Endodermal cell (in vitro differentiated cells): ENCODE results near the gene NAE1. TPM values are rescaled to one million over a fixed set of nuclear protein-coding genes. Genes with fewer than 3 reads are reported as not detected.
"Not testable (repeated sequence)": the region's sequence is repeated elsewhere in the genome, so short reads cannot be mapped to it uniquely, and the experiment has no call there.

Experiments
- DNase-seq: peaks from one replicate; pipeline ENCODE4 v3.0.0-alpha.2; 2017
- H3K27ac ChIP-seq: 2 replicates; pipeline ENCODE4 v1.5.1; 2013; ENCODE audit warnings: mild to moderate bottlenecking, low read depth, low read length, moderate library complexity
- H3K27me3 ChIP-seq: 2 replicates; pipeline ENCODE4 v1.6.1; 2013; ENCODE audit warnings: mild to moderate bottlenecking, low read length, moderate library complexity; ENCODE audit not compliant: insufficient read depth, control insufficient read depth, poor library complexity, severe bottlenecking
- H3K36me3 ChIP-seq: 2 replicates; pipeline ENCODE4 v1.7.0; 2013; ENCODE audit warnings: mild to moderate bottlenecking, low read length, moderate library complexity; ENCODE audit not compliant: control insufficient read depth, insufficient read depth
- H3K4me1 ChIP-seq: one replicate; pipeline ENCODE4 v1.7.0; 2013; ENCODE audit warnings: low read length; ENCODE audit not compliant: control insufficient read depth, insufficient read depth
- H3K4me3 ChIP-seq: 2 replicates; pipeline ENCODE4 v1.5.1; 2013; ENCODE audit warnings: mild to moderate bottlenecking, low read length, moderate library complexity
- H3K9ac ChIP-seq: 2 replicates; pipeline ENCODE4 v1.6.1; 2013; ENCODE audit warnings: mild to moderate bottlenecking, low read length, moderate library complexity; ENCODE audit not compliant: poor library complexity, severe bottlenecking; ENCODE audit errors: extremely low read depth
- H3K9me3 ChIP-seq: 2 replicates; pipeline ENCODE4 v1.6.1; 2013; ENCODE audit warnings: mild to moderate bottlenecking, low read length, moderate library complexity; ENCODE audit not compliant: control insufficient read depth
- H3K27ac Mint-ChIP-seq: 2 replicates; pipeline ENCODE4 v1.8.0; 2020; ENCODE audit warnings: mixed read lengths
- H3K27me3 Mint-ChIP-seq: 2 replicates; pipeline ENCODE4 v1.8.0; 2021; ENCODE audit warnings: mild to moderate bottlenecking, mixed read lengths; ENCODE audit not compliant: insufficient read depth
- H3K36me3 Mint-ChIP-seq: 2 replicates; pipeline ENCODE4 v1.8.0; 2020; ENCODE audit warnings: low read depth, mixed read lengths
- H3K4me1 Mint-ChIP-seq: 2 replicates; pipeline ENCODE4 v1.8.0; 2020; ENCODE audit warnings: mixed read lengths
- H3K4me3 Mint-ChIP-seq: 2 replicates; pipeline ENCODE4 v1.8.0; 2020; ENCODE audit warnings: mild to moderate bottlenecking, moderate library complexity, mixed read lengths
- H3K9me3 Mint-ChIP-seq: 2 replicates; pipeline ENCODE4 v1.8.0; 2020; ENCODE audit warnings: mild to moderate bottlenecking, mixed read lengths
- CTCF ChIP-seq: fragments of 200-600 bp; sonication (generic); conservative IDR thresholded peaks from 2 replicates; pipeline ENCODE4 v1.5.0; 2021; ENCODE audit warnings: antibody characterized with exemption, mild to moderate bottlenecking
- WGBS, 2 experiments: methylation state at CpG; one replicate each; pipeline versions ENCODE4 v1.1.5 to v1.1.7; 2013; ENCODE audit warnings: missing lambda C conversion rate in 2 of 2, mixed read lengths in 1 of 2; ENCODE audit not compliant: insufficient coverage in 1 of 2, insufficient read length in 1 of 2; 5-methylcytosine and 5-hydroxymethylcytosine counted together
- total RNA-seq, 2 donors: library from RNA; stranded (reverse); fragmentation: NEBNext Ultra II Directional in 1 of 2; extraction: Animal tissue kit (Norgen Biotek cat#: 25700) in 1 of 2; gene quantifications; 2 replicates in 1 of 2; 3 replicates in 1 of 2; pipeline ENCODE4 v1.2.1, GENCODE V29; 2021

Gene NAE1
- total RNA-seq, 2 donors from 2014 or later, result 129 to 166 TPM

GRCh38 chr16:66872559-66872942 is 41.8 kb upstream of the NAE1 start:
- WGBS, 2 experiments, result 81 to 93% methylated on average over 4 of the region's 4 CpGs
- peaks cover 5% of the 10 kb centered on the region for H3K4me1 Mint-ChIP-seq
- no peaks in the 10 kb centered on the region for H3K36me3 Mint-ChIP-seq
- H3K9me3 Mint-ChIP-seq, result no peaks in the 10 kb centered on the region
- peak overlapping the region; percentile 45 for H3K27ac Mint-ChIP-seq
- no peak for DNase-seq
- H3K36me3 ChIP-seq, result no peaks in the 10 kb centered on the region
- H3K27me3 Mint-ChIP-seq, result peaks cover 12% of the 10 kb centered on the region
- H3K9me3 ChIP-seq, result no peaks in the 10 kb centered on the region
- peak overlapping the region; percentile 61 for H3K4me3 ChIP-seq
- H3K27ac ChIP-seq, result no peak overlapping the region
- no peak for TF ChIP-seq CTCF
- no peaks in the 10 kb centered on the region for H3K4me1 ChIP-seq
- H3K27me3 ChIP-seq, result no peaks in the 10 kb centered on the region
- peak overlapping the region; percentile 54 for H3K4me3 Mint-ChIP-seq
- H3K9ac ChIP-seq, result no peak overlapping the region

GRCh38 chr16:66871840-66872239 is 41.1 kb upstream of the NAE1 start:
- H3K4me3 Mint-ChIP-seq, result no peak overlapping the region

GRCh38 chr16:66871363-66871762 is 40.6 kb upstream of the NAE1 start:
- not testable (repeated sequence) for H3K27me3 ChIP-seq, H3K4me1 Mint-ChIP-seq, H3K36me3 Mint-ChIP-seq, H3K4me3 Mint-ChIP-seq, H3K27ac Mint-ChIP-seq, H3K9ac ChIP-seq, H3K4me3 ChIP-seq, DNase-seq, H3K9me3 Mint-ChIP-seq, H3K36me3 ChIP-seq, H3K4me1 ChIP-seq, H3K27ac ChIP-seq, H3K9me3 ChIP-seq
- 89 to 93% methylated on average over 2 of the region's 2 CpGs for WGBS, 2 experiments
- peaks cover 12% of the 10 kb centered on the region for H3K27me3 Mint-ChIP-seq

More at GRCh38 chr16:66871840-66872239, 41.1 kb upstream of the NAE1 start:
- Histone ChIP-seq H3K36me3 (no peaks in the 10 kb centered on the region), H3K9me3 (no peaks in the 10 kb centered on the region), H3K4me1 (no peaks in the 10 kb centered on the region), H3K27ac (no peak overlapping the region), H3K9ac (no peak overlapping the region), H3K27me3 (no peaks in the 10 kb centered on the region), H3K4me3 (no peak overlapping the region)
- no peak overlapping the region for H3K27ac Mint-ChIP-seq
- WGBS, 2 experiments, result 81% methylated on average over 3 of the region's 3 CpGs; no CpG with 5 or more reads in 1 of the 2 experiments
- no peaks in the 10 kb centered on the region for H3K9me3 Mint-ChIP-seq
- H3K36me3 Mint-ChIP-seq, result no peaks in the 10 kb centered on the region
- peaks cover 5% of the 10 kb centered on the region for H3K4me1 Mint-ChIP-seq
- DNase-seq, result no peak
- TF ChIP-seq CTCF, result no peak
- peaks cover 12% of the 10 kb centered on the region for H3K27me3 Mint-ChIP-seq

GRCh38 chr16:66869424-66869823 is 38.6 kb upstream of the NAE1 start:
- Histone ChIP-seq H3K27me3 (no peaks in the 10 kb centered on the region), H3K36me3 (no peaks in the 10 kb centered on the region), H3K9ac (no peak overlapping the region), H3K4me3 (no peak overlapping the region), H3K4me1 (no peaks in the 10 kb centered on the region), H3K9me3 (no peaks in the 10 kb centered on the region), H3K27ac (no peak overlapping the region)
- Mint-ChIP-seq H3K27me3 (peaks cover 12% of the 10 kb centered on the region), H3K36me3 (no peaks in the 10 kb centered on the region), H3K27ac (no peak overlapping the region), H3K4me3 (no peak overlapping the region), H3K4me1 (peaks cover 5% of the 10 kb centered on the region), H3K9me3 (no peaks in the 10 kb centered on the region)
- no peak for TF ChIP-seq CTCF
- WGBS, 2 experiments, result 86% methylated on average over 1 of the region's 1 CpG; no CpG with 5 or more reads in 1 of the 2 experiments
- DNase-seq, result no peak
